ENCODE results near the gene BCL6B. TPM values are rescaled to one million over a fixed set of nuclear protein-coding genes. Genes with fewer than 3 reads are reported as not detected.

The BCL6B gene
- total and polyA plus RNA-seq, 8 donors, result 1.3 to 3.8 (median 2.3) TPM

- no peaks in the 10 kb centered on the region for H3K9me3 ChIP-seq
- no peaks in the 10 kb centered on the region for H3K36me3 ChIP-seq
- TF ChIP-seq CTCF (IDR thresholded peaks at IDR 0.05), result no peak
- DNase-seq (no peak), FAIRE-seq (no peak), ATAC-seq (no peak)
- H3K27ac ChIP-seq, result no peak overlapping the region
- WGBS, 2 donors, result 80 to 92% methylated on average over 4 of the region's 4 CpGs
- no peaks in the 10 kb centered on the region for H3K27me3 ChIP-seq
- no peak overlapping the region for H3K4me3 ChIP-seq
- intact Hi-C loops (cut with DNase I), result loop anchor here in 1 of 3 donors (10.0 kb wide), 1 partner anchor 118 kb away; the partner anchor contains the start of gene ASGR1
- no peaks in the 10 kb centered on the region for H3K4me1 ChIP-seq
Measured at GRCh38 chr17:7056386-7056785, 33.5 kb downstream of the BCL6B start.

DNA sequence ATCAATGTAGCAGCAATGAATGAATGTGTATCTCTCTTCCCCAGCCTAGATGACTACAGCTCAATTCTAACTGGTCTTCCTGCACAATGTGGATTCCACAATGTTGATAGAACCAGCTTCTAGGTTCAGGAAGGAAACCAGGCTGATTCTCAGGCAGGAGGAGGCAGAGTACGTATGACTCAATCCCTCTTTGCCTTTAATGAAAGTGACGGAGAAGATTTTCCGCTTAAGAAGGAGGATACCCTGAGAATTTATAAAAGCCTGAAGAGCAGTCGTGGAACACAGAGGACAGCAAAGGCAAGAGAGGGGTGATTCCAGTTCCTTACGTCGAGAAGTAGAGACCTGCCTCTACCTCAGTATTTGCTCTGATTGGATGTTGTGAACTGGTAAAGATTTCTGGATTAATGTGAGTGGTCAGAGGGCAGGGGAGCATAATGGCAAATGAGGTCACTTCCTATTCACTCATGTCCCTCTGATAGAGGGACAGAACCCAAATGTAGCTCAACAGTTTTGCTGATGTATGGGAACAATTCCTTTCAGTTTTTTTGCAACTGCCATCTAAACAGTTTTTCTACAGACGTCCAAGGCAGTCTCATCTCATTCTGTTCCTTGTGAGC lies 36.1 kb downstream of the BCL6B start:
- no peaks in the 10 kb centered on the region for H3K4me1 ChIP-seq
- no peak for TF ChIP-seq CTCF (IDR thresholded peaks at IDR 0.05)
- FAIRE-seq (no peak), ATAC-seq (no peak), DNase-seq (no peak)
- H3K36me3 ChIP-seq, result no peaks in the 10 kb centered on the region
- WGBS, 2 donors, result 54 to 63% methylated on average over 7 of the region's 7 CpGs
- intact Hi-C loops (cut with DNase I), result loop anchor here in 1 of 3 donors (10.0 kb wide), 1 partner anchor 116 kb away; the partner anchor contains the start of gene ASGR1
- no peaks in the 10 kb centered on the region for H3K9me3 ChIP-seq
- no peak overlapping the region for H3K4me3 ChIP-seq
- H3K27ac ChIP-seq, result no peak overlapping the region
- H3K27me3 ChIP-seq, result no peaks in the 10 kb centered on the region

DNA sequence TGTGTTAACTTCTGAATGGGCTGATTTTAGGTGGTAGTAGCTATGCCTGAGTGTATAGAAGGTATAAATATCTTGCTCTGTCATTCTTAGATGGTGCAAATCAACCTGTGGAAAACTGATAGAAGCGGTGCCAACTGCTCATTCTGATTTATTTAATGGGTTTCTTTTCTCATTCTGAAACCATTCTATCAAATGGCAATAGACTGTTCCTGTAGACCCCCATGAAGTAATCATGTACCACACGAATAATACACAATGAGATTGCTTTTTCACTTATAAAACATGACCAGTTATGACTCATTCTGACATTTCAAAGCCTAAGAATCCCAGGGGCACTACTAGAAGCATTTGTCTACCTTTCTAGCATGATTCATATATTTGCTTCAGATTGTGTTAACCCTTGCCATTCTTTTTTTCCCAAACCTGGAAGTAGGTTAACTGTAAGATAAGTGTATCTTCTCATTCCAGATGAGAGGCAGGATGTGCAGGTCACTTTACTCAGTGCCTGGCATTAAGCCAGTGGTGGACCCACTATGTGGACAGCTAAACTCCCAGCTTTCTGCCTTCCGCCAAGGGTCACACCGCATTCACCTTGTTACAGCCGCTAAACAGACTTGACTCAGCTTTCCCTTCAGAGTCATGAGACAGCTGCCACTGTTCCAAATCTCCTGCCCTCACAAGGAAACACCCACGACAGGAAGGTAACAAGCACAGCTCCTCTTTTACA lies 37.5 kb downstream of the BCL6B start:
- ATAC-seq, result peak in 2 of 4 donors; percentile 22 to 55
- FAIRE-seq, result no peak
- intact Hi-C loops (cut with DNase I), result no loop called here

DNA sequence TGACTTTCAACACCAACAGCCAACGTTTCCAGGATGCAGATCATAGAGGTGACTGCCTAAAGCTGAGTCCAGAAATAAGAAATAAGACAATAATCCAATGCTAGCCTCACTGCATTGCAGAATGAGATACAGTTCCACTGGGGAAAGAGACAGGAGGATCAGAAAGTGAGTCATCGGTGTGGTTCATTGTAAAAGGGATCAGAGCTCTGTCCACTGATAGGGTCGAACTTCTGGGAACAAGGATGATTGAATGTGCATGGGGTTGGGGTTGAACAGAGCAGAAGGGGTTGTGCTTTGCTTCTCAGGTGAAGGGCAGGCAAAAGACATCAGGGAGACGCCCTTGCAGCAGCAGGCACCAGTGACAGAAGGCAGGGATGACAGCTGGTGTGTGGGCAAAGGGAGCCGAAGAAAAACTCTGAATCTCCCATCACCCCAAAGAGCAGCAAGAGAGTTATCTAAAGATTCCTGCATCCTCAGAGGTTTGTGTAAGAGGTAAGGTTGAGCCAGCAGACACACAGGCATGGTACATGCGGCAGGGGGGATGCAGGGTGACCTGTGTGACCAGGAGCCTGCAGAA lies 40.8 kb downstream of the BCL6B start:
- intact Hi-C loops (cut with DNase I), result no loop called here
- Histone ChIP-seq H3K36me3 (no peaks in the 10 kb centered on the region), H3K4me3 (no peak overlapping the region), H3K9me3 (no peaks in the 10 kb centered on the region), H3K27me3 (no peaks in the 10 kb centered on the region), H3K27ac (no peak overlapping the region), H3K4me1 (no peaks in the 10 kb centered on the region)
- ATAC-seq (no peak), DNase-seq (no peak), FAIRE-seq (no peak)
- WGBS, 2 donors, result 49 to 53% methylated on average over 6 of the region's 6 CpGs
- TF ChIP-seq CTCF (IDR thresholded peaks at IDR 0.05), result no peak

More for the DNA sequence above, 37.5 kb downstream of the BCL6B start:
- Histone ChIP-seq H3K27me3 (no peaks in the 10 kb centered on the region), H3K4me3 (no peak overlapping the region), H3K9me3 (no peaks in the 10 kb centered on the region), H3K36me3 (no peaks in the 10 kb centered on the region), H3K4me1 (no peaks in the 10 kb centered on the region), H3K27ac (no peak overlapping the region)
- WGBS, 2 donors, result 41 to 52% methylated on average over 6 of the region's 6 CpGs
- TF ChIP-seq CTCF (IDR thresholded peaks at IDR 0.05), result no peak
- no peak for DNase-seq
